Left forelimb (tissue), 1 donor: ENCODE data around the gene ITGB1BP2.
"Not testable (repeated sequence)": the region's sequence is repeated elsewhere in the genome, so short reads cannot be mapped to it uniquely, and the experiment has no call there.

Source experiments
- DNase-seq: peaks from one replicate; pipeline ENCODE4 v3.0.0-alpha.2; 2018; ENCODE audit warnings: low spot score

Gene ITGB1BP2

GRCh38 chrX:71301195-71301924 lies at the start of gene ITGB1BP2:
Gene ITGB1BP2, plus strand, starts transcription at chrX:71301750. Its CDS starts 57 bp downstream, at chrX:71301807.
- no peak for DNase-seq

DNA sequence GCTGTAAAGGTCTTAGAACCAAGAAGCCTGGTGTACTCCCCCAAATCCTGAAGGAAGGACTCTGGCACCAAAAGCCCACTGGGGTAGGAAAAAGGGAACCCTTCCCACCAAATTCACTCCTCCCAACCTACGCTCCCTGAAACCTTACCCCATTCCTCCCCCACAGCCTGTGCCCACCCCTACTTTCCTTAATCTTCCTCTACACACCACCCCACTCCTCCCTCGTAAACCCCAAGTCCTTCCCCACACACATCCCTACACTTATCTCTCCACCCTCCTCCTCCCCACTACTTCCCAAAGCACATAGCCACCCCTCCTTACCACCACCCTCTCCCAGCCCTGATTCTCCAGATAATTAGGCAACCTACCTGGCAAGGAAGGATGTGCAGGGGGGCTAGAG lies 49.3 kb upstream of the ITGB1BP2 start:
- no peak for DNase-seq

GRCh38 chrX:71253253-71254091 lies 48.1 kb upstream of the ITGB1BP2 start:
- DNase-seq, result peak; percentile 71

DNA sequence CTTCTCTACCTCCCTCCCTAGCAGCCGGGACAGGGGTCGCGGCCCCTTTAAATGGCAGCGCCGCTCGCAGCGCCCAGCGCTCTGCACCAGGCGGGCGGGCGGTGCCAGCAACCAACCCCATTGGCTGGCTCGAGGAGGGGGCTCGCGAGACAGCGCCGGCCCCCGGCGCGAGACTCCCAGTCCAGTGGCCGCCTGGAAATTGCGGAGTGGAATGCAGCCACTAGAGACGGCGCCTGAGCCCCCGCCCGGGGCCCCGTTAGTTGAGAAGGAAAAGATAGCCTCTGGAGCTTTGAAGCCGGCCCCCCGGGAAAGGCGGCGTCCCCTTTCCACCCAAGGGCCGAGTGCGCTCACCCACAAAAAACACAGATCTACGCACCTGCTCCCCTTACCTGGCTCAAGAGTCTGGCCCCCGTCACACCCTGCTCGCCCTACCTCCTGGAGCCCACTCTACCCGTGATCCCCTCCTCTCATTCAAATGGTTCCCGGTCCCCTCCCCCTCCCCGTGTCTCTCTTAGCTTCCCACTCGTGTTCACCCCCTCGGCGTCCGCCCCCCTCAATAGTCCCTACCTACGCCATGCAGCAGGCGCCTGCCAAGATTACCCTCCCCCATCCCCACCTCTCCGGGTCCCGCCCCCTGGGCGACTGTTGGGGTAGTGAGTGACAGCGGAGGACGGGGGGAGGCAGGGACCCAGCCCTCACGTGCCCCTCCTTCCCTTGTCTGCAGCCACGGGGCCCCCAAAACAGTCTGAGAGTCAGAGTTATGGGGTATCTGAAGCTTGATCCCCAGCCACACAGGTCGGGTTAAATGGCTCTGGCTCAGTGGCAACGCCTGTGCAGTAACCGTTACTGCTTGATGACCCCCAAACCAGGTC lies 47.2 kb upstream of the ITGB1BP2 start, which contains the start of gene ZMYM3:
ZMYM3 (minus strand) TSS at position 49 of the 872 bp plus-strand sequence. CDS start 885 bp downstream, outside the sequence.
- DNase-seq, result peak; percentile 87

DNA sequence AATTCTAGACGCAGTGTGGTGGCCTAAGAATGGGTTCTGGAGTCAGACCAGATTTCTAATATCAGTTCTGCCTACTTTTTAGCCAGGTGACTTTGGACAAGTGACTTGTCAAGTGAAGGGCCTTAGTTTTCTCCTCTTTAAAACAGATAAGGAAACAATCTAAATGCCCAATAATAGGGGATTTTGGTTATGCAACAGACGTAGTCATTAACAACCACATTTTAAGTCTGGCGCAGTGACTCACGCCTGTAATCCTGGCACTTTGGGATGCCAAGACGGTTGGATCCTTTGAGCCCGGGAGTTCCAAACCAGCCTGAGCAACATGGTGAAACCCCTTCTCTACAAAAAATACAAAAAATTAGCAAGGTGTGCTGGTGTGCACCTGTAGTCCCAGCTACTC lies 45.5 kb upstream of the ITGB1BP2 start:
- DNase-seq, result no peak

- no peak for DNase-seq
Observed at GRCh38 chrX:71256856-71257255, 44.7 kb upstream of the ITGB1BP2 start.

GRCh38 chrX:71268624-71269023 lies 32.9 kb upstream of the ITGB1BP2 start:
- DNase-seq, result not testable (repeated sequence)

DNA sequence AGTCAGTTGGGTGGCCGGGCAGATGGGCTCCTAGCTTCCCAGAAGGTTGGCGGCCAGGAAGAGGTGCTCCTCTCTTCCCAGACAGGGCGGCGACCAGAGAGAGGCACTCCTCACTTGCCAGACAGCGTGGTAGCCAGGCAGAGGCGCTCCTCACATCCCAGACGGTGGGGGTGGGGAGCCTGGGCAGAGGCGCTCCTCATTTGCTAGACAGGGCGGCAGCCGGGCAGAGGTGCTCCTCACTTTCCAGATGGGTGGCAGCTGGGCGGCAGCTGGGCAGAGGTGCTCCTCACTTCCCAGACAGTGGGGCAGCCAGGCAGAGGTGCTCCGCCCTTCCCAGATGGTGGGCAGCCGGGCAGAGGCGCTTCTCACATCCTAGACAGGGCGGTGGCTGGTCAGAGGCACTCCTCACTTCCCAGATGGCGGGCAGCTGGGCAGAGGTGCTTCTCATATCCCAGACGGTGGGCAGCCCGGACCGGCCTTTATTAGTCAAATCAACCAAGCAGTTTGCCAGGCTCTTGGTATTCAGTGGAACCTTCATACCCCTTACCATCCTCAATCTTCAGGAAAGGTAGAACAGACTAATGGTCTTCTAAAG lies 31.7 kb upstream of the ITGB1BP2 start:
- DNase-seq, result no peak

GRCh38 chrX:71272313-71272712 lies 29.2 kb upstream of the ITGB1BP2 start:
- not testable (repeated sequence) for DNase-seq

DNA sequence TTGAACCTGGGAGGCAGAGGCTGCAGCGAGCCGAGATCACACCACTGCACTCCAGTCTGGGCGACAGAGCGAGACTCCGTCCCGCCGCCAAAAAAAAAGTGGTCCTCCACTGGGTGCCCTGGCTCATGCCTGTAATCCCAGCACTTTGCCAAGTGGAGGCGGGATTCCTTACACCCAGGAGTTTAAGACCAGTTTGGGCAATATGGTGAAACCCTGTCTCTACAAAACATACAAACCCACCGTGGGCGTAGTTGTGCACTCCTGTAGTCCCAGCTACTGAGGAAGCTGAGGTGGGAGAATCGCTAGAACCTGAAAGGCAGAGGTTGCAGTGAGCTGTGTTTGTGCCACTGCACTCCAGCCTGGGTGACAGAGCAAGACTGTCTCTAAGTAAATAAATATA lies 20.2 kb upstream of the ITGB1BP2 start:
- DNase-seq, result not testable (repeated sequence)

GRCh38 chrX:71282514-71283402 lies 18.8 kb upstream of the ITGB1BP2 start:
- no peak for DNase-seq

GRCh38 chrX:71283403-71284143 lies 18.0 kb upstream of the ITGB1BP2 start, which contains the start of gene NONO:
Gene NONO, plus strand, starts transcription at chrX:71283635. Its CDS starts 7,003 bp downstream, at chrX:71290638.
- peak; percentile 88 for DNase-seq

GRCh38 chrX:71285929-71286328 lies 15.6 kb upstream of the ITGB1BP2 start:
- no peak for DNase-seq

DNA sequence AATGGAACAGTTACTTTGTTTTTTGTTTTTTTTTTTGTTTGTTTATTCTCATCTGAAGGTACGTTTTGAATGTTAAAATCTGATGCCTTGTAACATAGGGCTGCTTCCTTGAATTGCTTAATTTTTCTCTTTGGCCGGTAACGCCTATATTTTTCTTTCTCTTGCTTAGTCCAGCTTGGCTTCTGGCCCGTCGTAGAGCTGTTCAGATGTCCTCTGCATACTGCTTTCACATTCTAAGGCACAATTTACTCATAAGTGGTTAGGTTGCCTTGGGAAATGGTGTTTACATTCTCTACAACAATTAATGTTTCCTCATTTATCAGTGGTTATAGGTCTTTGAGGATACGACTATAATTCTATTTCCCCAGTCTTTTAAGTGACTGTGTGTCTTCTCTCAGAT lies 10.2 kb upstream of the ITGB1BP2 start:
- DNase-seq, result no peak

DNA sequence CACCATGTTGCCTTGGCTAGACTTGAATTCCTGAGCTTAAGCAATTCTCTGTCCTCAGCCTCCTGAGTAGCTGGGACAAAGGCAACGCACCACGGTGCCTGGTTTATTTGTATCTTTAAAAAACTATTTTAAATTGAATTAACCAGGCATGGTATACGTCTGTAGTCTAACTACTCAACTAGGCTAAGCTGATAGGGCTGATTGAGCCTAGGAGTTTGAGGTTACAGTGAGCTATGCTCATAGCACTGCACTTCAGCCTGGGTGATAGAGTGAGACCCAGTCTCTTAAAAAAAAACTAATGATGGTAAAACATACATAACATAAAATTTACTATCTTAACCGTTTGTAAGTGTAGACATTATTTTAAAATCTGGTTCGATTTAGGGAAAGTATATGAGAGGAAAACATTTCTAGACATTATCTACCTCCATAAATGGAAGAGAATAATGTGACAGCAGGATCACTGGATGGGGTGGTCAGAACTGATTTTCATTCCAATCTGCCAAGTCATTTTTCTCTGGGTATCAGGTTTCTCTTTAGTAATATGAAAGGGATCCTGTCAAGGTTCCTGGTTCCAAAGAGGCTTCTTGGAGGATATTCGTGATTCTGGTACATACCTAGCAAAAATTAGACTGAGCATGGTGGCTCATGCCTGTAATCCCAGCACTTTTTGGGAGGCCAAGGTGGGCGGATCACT lies 8.7 kb upstream of the ITGB1BP2 start:
- DNase-seq, result no peak

DNA sequence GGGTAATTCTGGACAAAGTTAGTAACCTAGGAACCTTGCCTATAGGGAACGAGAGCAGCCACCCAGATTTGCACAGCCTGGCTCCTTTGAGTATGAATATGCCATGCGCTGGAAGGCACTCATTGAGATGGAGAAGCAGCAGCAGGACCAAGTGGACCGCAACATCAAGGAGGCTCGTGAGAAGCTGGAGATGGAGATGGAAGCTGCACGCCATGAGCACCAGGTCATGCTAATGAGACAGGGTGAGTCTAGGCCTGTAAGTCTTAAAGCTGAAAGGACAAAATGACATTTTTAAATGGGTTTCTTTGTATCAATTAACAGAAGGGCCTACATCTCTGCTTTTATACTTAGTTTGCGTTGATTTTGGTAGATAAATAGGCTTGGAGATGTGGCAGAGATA lies 4.7 kb upstream of the ITGB1BP2 start:
- no peak for DNase-seq

GRCh38 chrX:71298119-71298518 lies 3.4 kb upstream of the ITGB1BP2 start:
- no peak for DNase-seq

- DNase-seq, result not testable (repeated sequence)
Observed at GRCh38 chrX:71300064-71300463, 1.5 kb upstream of the ITGB1BP2 start.

DNA sequence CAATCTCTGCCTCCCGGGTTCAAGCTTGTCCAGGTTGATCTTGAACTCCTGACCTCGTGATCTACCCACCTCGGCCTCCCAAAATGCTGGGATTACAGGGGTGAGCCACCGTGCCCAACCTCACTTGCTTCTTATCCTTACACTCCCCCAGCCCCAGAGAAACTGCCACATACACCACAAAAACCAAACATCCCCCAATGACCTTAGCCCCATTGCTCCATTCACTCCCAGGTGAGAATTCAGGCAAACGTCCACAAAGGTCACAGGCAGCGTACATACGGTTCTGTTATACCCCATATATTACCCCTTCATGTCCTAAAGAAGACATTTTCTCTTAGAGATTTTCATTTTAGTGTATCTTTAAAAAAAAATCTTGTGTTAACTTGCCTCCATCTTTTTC lies 1.1 kb upstream of the ITGB1BP2 start:
- DNase-seq, result not testable (repeated sequence)
